Measurements from ENCODE around the gene CARS2.

The CARS2 gene

GRCh38 chr13:110669036-110669435 is 36.9 kb downstream of the CARS2 start:
- TF ChIP-seq ISL1 (CRISPR knock-in tag; IDR thresholded peaks at IDR 0.05), result no peak
- no peak for TF ChIP-seq ZC3H10 (CRISPR knock-in tag; IDR thresholded peaks at IDR 0.05)
- TF ChIP-seq ZNF8 (CRISPR knock-in tag; IDR thresholded peaks at IDR 0.05), result no peak
- no peak for TF ChIP-seq CSRNP3 (CRISPR knock-in tag; IDR thresholded peaks at IDR 0.05)
- no peak for TF ChIP-seq ARNTL (CRISPR knock-in tag; IDR thresholded peaks at IDR 0.05; ENCODE audit: borderline replicate concordance, low read depth)
- no peak for TF ChIP-seq SNAI2 (CRISPR knock-in tag; IDR thresholded peaks at IDR 0.05)
- TF ChIP-seq RARB (CRISPR knock-in tag; IDR thresholded peaks at IDR 0.05), result no peak
- TF ChIP-seq, protein P1, sequence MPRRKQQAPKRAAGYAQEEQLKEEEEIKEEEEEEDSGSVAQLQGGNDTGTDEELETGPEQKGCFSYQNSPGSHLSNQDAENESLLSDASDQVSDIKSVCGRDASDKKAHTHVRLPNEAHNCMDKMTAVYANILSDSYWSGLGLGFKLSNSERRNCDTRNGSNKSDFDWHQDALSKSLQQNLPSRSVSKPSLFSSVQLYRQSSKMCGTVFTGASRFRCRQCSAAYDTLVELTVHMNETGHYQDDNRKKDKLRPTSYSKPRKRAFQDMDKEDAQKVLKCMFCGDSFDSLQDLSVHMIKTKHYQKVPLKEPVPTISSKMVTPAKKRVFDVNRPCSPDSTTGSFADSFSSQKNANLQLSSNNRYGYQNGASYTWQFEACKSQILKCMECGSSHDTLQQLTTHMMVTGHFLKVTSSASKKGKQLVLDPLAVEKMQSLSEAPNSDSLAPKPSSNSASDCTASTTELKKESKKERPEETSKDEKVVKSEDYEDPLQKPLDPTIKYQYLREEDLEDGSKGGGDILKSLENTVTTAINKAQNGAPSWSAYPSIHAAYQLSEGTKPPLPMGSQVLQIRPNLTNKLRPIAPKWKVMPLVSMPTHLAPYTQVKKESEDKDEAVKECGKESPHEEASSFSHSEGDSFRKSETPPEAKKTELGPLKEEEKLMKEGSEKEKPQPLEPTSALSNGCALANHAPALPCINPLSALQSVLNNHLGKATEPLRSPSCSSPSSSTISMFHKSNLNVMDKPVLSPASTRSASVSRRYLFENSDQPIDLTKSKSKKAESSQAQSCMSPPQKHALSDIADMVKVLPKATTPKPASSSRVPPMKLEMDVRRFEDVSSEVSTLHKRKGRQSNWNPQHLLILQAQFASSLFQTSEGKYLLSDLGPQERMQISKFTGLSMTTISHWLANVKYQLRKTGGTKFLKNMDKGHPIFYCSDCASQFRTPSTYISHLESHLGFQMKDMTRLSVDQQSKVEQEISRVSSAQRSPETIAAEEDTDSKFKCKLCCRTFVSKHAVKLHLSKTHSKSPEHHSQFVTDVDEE (CRISPR knock-in tag; IDR thresholded peaks at IDR 0.05), result no peak
- no peak for TF ChIP-seq PPARA (CRISPR knock-in tag; IDR thresholded peaks at IDR 0.05; ENCODE audit: borderline replicate concordance)
- TF ChIP-seq BACH2 (CRISPR knock-in tag; IDR thresholded peaks at IDR 0.05; ENCODE audit: borderline replicate concordance), result no peak
- no peak for TF ChIP-seq ZFP3 (CRISPR knock-in tag; IDR thresholded peaks at IDR 0.05)
- ATAC-seq, result no peak

GRCh38 chr13:110666255-110666533 is 39.7 kb downstream of the CARS2 start:
- TF ChIP-seq ZC3H10 (CRISPR knock-in tag; IDR thresholded peaks at IDR 0.05), result no peak
- no peak for TF ChIP-seq ZFP30 (CRISPR knock-in tag; IDR thresholded peaks at IDR 0.05)
- no peak for TF ChIP-seq ZNF8 (CRISPR knock-in tag; IDR thresholded peaks at IDR 0.05)
- no peak for TF ChIP-seq GLIS3 (CRISPR knock-in tag; IDR thresholded peaks at IDR 0.05)
- no peak for TF ChIP-seq CSRNP3 (CRISPR knock-in tag; IDR thresholded peaks at IDR 0.05)
- TF ChIP-seq, protein P2, sequence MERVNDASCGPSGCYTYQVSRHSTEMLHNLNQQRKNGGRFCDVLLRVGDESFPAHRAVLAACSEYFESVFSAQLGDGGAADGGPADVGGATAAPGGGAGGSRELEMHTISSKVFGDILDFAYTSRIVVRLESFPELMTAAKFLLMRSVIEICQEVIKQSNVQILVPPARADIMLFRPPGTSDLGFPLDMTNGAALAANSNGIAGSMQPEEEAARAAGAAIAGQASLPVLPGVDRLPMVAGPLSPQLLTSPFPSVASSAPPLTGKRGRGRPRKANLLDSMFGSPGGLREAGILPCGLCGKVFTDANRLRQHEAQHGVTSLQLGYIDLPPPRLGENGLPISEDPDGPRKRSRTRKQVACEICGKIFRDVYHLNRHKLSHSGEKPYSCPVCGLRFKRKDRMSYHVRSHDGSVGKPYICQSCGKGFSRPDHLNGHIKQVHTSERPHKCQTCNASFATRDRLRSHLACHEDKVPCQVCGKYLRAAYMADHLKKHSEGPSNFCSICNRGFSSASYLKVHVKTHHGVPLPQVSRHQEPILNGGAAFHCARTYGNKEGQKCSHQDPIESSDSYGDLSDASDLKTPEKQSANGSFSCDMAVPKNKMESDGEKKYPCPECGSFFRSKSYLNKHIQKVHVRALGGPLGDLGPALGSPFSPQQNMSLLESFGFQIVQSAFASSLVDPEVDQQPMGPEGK (CRISPR knock-in tag; IDR thresholded peaks at IDR 0.05; ENCODE audit: borderline replicate concordance), result no peak
- TF ChIP-seq PPARA (CRISPR knock-in tag; IDR thresholded peaks at IDR 0.05; ENCODE audit: borderline replicate concordance), result no peak
- TF ChIP-seq ZFP3 (CRISPR knock-in tag; IDR thresholded peaks at IDR 0.05), result no peak
- TF ChIP-seq ISL1 (CRISPR knock-in tag; IDR thresholded peaks at IDR 0.05), result no peak
- TF ChIP-seq ESRRG (CRISPR knock-in tag; IDR thresholded peaks at IDR 0.05), result no peak
- TF ChIP-seq POU6F1 (CRISPR knock-in tag; IDR thresholded peaks at IDR 0.05; ENCODE audit: borderline replicate concordance, low read depth), result no peak
- TF ChIP-seq ARNTL (CRISPR knock-in tag; IDR thresholded peaks at IDR 0.05; ENCODE audit: borderline replicate concordance, low read depth), result no peak
- no peak for TF ChIP-seq ZNF70 (CRISPR knock-in tag; IDR thresholded peaks at IDR 0.05)
- no peak for ATAC-seq

GRCh38 chr13:110665491-110666254 is 40.2 kb downstream of the CARS2 start:
- TF ChIP-seq TCF4 (CRISPR knock-in tag; IDR thresholded peaks at IDR 0.05; ENCODE audit: borderline replicate concordance) (no peak), ZFP3 (CRISPR knock-in tag; IDR thresholded peaks at IDR 0.05) (no peak), GLIS3 (CRISPR knock-in tag; IDR thresholded peaks at IDR 0.05) (no peak), ISL1 (CRISPR knock-in tag; IDR thresholded peaks at IDR 0.05) (no peak), SNAI2 (CRISPR knock-in tag; IDR thresholded peaks at IDR 0.05) (no peak), CREB5 (CRISPR knock-in tag; IDR thresholded peaks at IDR 0.05; ENCODE audit: low read depth) (no peak), TOX (CRISPR knock-in tag; IDR thresholded peaks at IDR 0.05; ENCODE audit: borderline replicate concordance) (no peak), ARNTL (CRISPR knock-in tag; IDR thresholded peaks at IDR 0.05; ENCODE audit: borderline replicate concordance, low read depth) (no peak), ZC3H10 (CRISPR knock-in tag; IDR thresholded peaks at IDR 0.05) (no peak), RARB (CRISPR knock-in tag; IDR thresholded peaks at IDR 0.05) (no peak), BACH2 (CRISPR knock-in tag; IDR thresholded peaks at IDR 0.05; ENCODE audit: borderline replicate concordance) (no peak)
- TF ChIP-seq, protein P2 (CRISPR knock-in tag; IDR thresholded peaks at IDR 0.05; ENCODE audit: borderline replicate concordance), result no peak
- ATAC-seq, result no peak
